HPDE6-E6E7 (cell line): Measurements from ENCODE around the gene NCOR2.

Experiments
- DNase-seq: peaks from one replicate; pipeline ENCODE4 v3.0.0; 2011; ENCODE audit warnings: missing footprints; ENCODE audit errors: extremely low spot score

Gene NCOR2

GRCh38 chr12:124525927-124526692 is 41.3 kb downstream of the NCOR2 start:
- DNase-seq = no peak

GRCh38 chr12:124525455-124525854 is 42.0 kb downstream of the NCOR2 start:
- DNase-seq = no peak

DNA sequence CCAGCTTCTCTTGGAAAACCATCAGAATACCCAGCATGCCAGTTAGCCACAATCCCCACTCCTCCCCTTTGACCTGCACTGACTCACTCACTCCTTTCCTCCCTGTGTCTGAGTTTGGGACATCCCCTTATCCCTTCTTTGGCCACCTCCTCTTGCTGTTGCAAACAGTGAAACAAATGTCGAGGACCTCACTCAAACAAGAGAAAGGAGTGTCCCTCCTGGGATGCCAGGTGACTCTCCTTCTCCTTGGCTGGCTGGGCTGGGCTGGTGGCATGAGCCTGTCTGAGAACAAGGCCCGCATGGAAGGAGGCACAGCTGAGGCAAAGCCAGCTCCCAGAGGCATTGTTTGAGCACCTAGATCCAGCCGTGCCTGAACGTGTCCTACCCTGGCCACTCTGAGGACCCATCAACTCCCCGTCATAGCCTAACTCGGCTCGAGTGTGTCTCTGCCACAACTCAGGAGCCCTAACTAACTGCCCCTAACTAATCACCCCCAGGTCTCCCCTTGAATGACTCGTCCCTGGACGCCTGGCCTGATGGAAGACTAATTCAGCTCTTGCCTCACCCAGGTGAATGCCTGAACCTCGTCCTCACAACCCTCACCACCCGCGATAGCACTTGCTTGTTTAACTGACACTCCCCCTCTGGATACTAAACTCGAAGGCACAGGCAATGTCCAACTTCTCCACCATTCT is 43.0 kb downstream of the NCOR2 start:
- no peak for DNase-seq

GRCh38 chr12:124523071-124523470 is 44.3 kb downstream of the NCOR2 start:
- DNase-seq = no peak

DNA sequence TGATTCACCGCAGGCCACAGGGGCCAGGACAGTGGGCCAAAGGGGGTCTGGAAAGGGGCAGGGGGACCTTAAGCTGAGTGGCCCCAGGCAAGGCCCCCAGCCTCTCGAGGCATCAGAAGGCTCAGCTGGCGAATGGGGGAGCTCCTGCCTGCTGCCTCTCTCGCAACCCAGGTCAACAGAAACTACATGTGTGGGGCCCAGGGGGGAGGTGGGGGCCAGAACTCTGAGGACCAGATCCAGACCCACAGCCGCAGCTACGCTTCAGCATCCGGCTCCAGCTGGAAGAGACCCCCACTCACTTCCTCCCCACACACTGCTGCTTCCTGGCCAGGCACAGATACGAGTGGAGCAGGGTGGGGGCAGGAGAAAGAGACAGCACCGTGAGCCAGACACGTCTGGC is 46.5 kb downstream of the NCOR2 start:
- DNase-seq = no peak

DNA sequence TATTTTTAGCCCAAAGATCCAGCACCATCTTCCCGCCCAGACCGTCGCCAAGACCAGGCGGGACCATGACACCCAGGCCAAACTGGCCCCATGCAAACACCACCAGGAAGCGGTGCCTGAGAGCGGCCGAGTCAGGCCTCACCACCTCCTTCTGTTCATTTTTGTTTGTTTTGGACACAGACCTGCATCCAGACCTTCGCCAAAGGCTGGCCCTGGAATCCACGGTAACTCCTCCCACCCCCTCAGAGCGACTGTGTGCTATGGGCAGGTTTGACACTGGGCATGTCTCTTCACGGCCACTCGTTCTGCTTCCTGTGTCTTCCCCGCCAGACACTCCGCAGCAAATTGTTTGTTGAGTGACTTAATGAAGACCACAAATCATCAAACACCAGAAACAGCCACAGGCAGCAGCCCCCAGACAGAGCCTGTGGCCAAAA is 47.1 kb downstream of the NCOR2 start:
- DNase-seq = no peak

DNA sequence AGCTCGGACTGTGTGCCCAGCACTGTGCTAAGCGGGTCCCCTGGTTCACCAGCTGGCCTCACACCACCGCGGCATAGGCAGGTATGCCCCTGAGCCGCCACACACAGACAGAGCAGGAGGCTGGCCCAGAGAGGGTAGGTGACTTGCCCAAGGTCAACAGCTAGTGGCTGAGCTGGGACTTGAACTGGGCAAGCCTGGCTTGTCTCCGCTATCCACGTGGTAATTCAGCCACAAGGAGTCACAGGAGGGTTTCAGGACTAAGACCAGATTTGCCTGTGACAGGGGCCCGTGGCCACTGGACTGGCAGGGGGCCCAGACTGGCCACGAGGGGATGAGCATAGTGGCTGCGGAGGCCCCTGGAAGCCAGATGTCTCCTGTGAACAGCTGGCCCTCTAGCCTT is 47.7 kb downstream of the NCOR2 start:
- DNase-seq = no peak

DNA sequence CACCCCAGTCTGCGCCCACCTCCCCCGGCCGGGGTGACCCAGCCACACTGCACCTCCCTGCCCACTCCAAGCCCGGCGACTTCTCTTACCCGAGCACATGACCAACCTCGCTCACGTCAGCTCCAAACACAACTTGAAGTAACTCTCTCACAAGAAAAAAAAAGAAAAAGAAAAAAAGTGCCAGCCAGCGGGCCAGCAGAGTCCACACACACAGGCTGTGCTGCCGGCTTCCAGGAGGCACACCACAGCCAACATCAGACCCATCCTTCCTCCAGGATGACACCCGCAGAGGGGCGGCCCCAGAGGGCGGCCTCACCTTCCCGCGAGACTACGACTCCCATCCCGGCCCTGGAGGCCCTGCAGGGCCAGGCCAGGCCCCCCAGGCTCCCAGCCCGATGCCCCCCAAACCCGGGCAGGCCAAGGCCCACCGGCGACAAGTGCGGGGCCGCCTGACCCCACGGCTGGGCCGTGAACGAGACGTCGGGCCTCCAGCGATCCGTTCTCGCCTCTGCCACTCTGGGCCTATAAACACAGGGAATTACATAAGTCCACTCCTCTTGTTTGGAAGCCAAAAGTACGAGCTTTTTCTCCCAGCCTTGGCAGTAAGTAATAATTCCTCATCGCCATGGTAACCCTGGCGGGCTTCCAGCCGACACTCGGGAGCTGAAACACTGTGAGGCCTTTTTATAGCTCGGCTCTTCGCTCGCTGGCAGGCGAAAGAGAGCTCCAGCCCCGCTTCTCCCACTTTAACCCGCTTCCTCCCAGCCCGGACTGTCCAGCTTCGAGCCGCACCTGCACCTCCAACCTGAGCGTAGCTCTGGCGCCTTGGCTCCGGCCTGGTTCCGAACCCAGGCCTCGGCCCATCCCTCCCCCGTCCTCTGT is 49.1 kb downstream of the NCOR2 start:
- peak; percentile 96 for DNase-seq
